MM.1S (cell line): ENCODE results near the gene DDIT3.

ENCODE experiments used
- DNase-seq: peaks from one replicate; pipeline ENCODE4 v3.0.0-alpha.2; 2015
- H2AFZ ChIP-seq: fragments of 300-600 bp; sonication (generic); 2 replicates; pipeline ENCODE4 v1.6.0; 2016; ENCODE audit warnings: antibody characterized with exemption, low read length
- H3F3A ChIP-seq: fragments of 300-600 bp; sonication (generic); 2 replicates; pipeline ENCODE4 v1.6.1; 2016; ENCODE audit warnings: mild to moderate bottlenecking, antibody characterized with exemption, low read length, moderate library complexity, mixed read lengths; ENCODE audit not compliant: insufficient read depth
- H3K27ac ChIP-seq: fragments of 300-600 bp; sonication (generic); 2 replicates; pipeline ENCODE4 v1.5.1; 2016; ENCODE audit warnings: mild to moderate bottlenecking, low read length
- H3K27me3 ChIP-seq: fragments of 300-600 bp; sonication (generic); replicated peaks from 2 replicates; pipeline ENCODE4 v1.6.0; 2016; ENCODE audit warnings: low read length; ENCODE audit not compliant: insufficient read depth
- H3K36me3 ChIP-seq: fragments of 300-600 bp; sonication (generic); replicated peaks from 2 replicates; pipeline ENCODE4 v1.6.1; 2016; ENCODE audit warnings: mild to moderate bottlenecking, low read length, mixed read lengths; ENCODE audit not compliant: insufficient read depth
- H3K4me1 ChIP-seq: fragments of 300-600 bp; sonication (generic); 2 replicates; pipeline ENCODE4 v1.6.1; 2016; ENCODE audit warnings: low read length, mixed read lengths
- H3K4me2 ChIP-seq: fragments of 300-600 bp; sonication (generic); 2 replicates; pipeline ENCODE4 v1.6.0; 2016; ENCODE audit warnings: low read depth, low read length
- H3K4me3 ChIP-seq: fragments of 300-600 bp; sonication (generic); 2 replicates; pipeline ENCODE4 v1.5.1; 2016; ENCODE audit warnings: low read length, mixed read lengths
- H3K79me2 ChIP-seq: fragments of 300-600 bp; sonication (generic); 2 replicates; pipeline ENCODE4 v1.6.1; 2016; ENCODE audit warnings: mixed run types, low read length, mixed read lengths
- H3K9ac ChIP-seq: fragments of 300-600 bp; sonication (generic); 2 replicates; pipeline ENCODE4 v1.6.1; 2016; ENCODE audit warnings: low read length, mixed read lengths
- H3K9me2 ChIP-seq: fragments of 300-600 bp; sonication (generic); replicated peaks from 2 replicates; pipeline ENCODE4 v1.6.1; 2016; ENCODE audit warnings: mild to moderate bottlenecking, low read length, mixed read lengths; ENCODE audit not compliant: insufficient read depth
- H3K9me3 ChIP-seq: fragments of 300-600 bp; sonication (generic); replicated peaks from 2 replicates; pipeline ENCODE4 v1.6.1; 2016; ENCODE audit warnings: mild to moderate bottlenecking, low read length, mixed read lengths; ENCODE audit not compliant: insufficient read depth
- H4K20me1 ChIP-seq: fragments of 300-600 bp; sonication (generic); 2 replicates; pipeline ENCODE4 v1.6.1; 2016; ENCODE audit warnings: mild to moderate bottlenecking, low read length, moderate library complexity, mixed read lengths; ENCODE audit not compliant: insufficient read depth
- EZH2 ChIP-seq: fragments of 300-600 bp; sonication (generic); optimal IDR thresholded peaks from 2 replicates; pipeline ENCODE3; 2017; ENCODE audit warnings: low read depth, mild to moderate bottlenecking, antibody characterized with exemption, low read length, mixed read lengths
- EZH2phosphoT487 ChIP-seq: fragments of 300-600 bp; sonication (generic); IDR thresholded peaks from 2 replicates; pipeline ENCODE4 v1.6.1; 2018; ENCODE audit warnings: antibody characterized with exemption, low read length
- TF ChIP-seq, protein P1 (sequence below): fragments of 300-600 bp; sonication (generic); IDR thresholded peaks from 2 replicates; pipeline ENCODE4 v1.5.1; 2016; ENCODE audit warnings: antibody characterized with exemption, low read length, mixed read lengths

Gene DDIT3

GRCh38 chr12:57487055-57487596, 33.2 kb downstream of the DDIT3 start:
- no peaks in the 10 kb centered on the region for H3K27me3 ChIP-seq
- H3K4me1 ChIP-seq = peaks cover 14% of the 10 kb centered on the region
- H3K4me3 ChIP-seq = peak overlapping the region; percentile 92
- H3K4me2 ChIP-seq = peak overlapping the region; percentile 66; the same call in 1 of the 2 replicates
- no peak for TF ChIP-seq EZH2
- 0 out of 2 replicates have a peak, but pooled peaks cover 9% of the 10 kb centered on the region for H3F3A ChIP-seq
- DNase-seq = no peak
- H3K79me2 ChIP-seq = peaks cover 41% of the 10 kb centered on the region
- no peaks in the 10 kb centered on the region for H4K20me1 ChIP-seq
- no peak overlapping the region for H3K27ac ChIP-seq
- H3K9me3 ChIP-seq = no peaks in the 10 kb centered on the region
- H3K9ac ChIP-seq = no peak overlapping the region
- H2AFZ ChIP-seq = peak overlapping the region; percentile 59
- H3K36me3 ChIP-seq = peaks cover 16% of the 10 kb centered on the region; the same call in 1 of the 2 replicates
- H3K9me2 ChIP-seq = no peaks in the 10 kb centered on the region

DNA sequence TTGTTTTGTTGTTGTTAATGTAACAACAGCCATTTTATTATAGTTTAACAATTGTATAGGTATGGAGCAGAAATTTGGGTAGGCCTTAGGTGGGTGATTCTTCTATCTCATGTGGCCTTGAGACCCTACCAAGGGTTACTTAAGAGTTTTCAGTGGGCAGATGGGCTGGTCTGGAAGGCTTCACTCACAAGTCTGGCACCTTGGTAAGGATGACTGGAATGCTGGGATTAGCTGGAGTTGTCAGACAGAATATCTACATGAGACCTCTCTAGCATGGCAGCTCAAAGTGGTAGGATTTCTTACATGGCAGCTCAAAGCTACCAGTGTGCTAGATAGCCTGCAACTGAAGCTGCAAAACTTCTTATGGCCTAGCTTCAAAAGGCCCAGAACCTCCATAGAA, 34.6 kb downstream of the DDIT3 start:
- Histone ChIP-seq H3K9me3 (no peaks in the 10 kb centered on the region), H3K4me1 (peaks cover 14% of the 10 kb centered on the region), H3K4me2 (no peak overlapping the region), H3K27ac (no peak overlapping the region), H3K79me2 (peaks cover 32% of the 10 kb centered on the region), H2AFZ (no peak overlapping the region), H4K20me1 (no peaks in the 10 kb centered on the region), H3K36me3 (peaks cover 11% of the 10 kb centered on the region; the same call in 1 of the 2 replicates), H3K4me3 (no peak overlapping the region), H3F3A (0 out of 2 replicates have a peak, but pooled peaks cover 9% of the 10 kb centered on the region), H3K9ac (no peak overlapping the region), H3K27me3 (no peaks in the 10 kb centered on the region), H3K9me2 (no peaks in the 10 kb centered on the region)
- no peak for DNase-seq
- TF ChIP-seq EZH2phosphoT487 = no peak
- TF ChIP-seq, protein P1, sequence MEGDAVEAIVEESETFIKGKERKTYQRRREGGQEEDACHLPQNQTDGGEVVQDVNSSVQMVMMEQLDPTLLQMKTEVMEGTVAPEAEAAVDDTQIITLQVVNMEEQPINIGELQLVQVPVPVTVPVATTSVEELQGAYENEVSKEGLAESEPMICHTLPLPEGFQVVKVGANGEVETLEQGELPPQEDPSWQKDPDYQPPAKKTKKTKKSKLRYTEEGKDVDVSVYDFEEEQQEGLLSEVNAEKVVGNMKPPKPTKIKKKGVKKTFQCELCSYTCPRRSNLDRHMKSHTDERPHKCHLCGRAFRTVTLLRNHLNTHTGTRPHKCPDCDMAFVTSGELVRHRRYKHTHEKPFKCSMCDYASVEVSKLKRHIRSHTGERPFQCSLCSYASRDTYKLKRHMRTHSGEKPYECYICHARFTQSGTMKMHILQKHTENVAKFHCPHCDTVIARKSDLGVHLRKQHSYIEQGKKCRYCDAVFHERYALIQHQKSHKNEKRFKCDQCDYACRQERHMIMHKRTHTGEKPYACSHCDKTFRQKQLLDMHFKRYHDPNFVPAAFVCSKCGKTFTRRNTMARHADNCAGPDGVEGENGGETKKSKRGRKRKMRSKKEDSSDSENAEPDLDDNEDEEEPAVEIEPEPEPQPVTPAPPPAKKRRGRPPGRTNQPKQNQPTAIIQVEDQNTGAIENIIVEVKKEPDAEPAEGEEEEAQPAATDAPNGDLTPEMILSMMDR = no peak
- TF ChIP-seq EZH2 = no peak

DNA sequence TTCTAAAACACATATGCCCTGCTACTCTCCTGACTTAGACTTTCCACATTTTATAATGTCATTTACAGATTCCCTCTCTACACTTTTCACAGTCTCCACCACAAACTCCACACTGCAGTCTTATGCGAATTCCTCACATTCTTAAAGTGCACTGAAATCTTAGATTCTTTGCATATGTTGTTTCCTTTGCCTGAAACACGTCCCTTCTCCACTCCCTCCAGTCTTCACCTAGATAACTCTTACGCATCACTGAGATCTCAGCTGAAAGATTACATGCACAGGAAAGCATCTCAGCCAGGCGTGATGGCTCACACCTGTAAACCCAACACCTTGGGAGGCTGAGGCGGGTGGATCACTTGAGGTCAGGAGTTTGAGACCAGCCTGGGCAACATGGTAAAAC, 36.8 kb downstream of the DDIT3 start:
- H3K36me3 ChIP-seq = no peaks in the 10 kb centered on the region
- no peak overlapping the region for H3K9ac ChIP-seq
- H3K9me3 ChIP-seq = no peaks in the 10 kb centered on the region
- H3F3A ChIP-seq = 0 out of 2 replicates have a peak, but pooled peaks cover 4% of the 10 kb centered on the region
- H3K4me3 ChIP-seq = no peak overlapping the region
- H3K4me1 ChIP-seq = 0 out of 2 replicates have a peak, but pooled peaks cover 3% of the 10 kb centered on the region
- H3K79me2 ChIP-seq = peaks cover 11% of the 10 kb centered on the region
- no peaks in the 10 kb centered on the region for H3K27me3 ChIP-seq
- H3K27ac ChIP-seq = no peak overlapping the region
- no peak for TF ChIP-seq EZH2
- TF ChIP-seq, protein P1 = no peak
- no peak for TF ChIP-seq EZH2phosphoT487
- no peaks in the 10 kb centered on the region for H3K9me2 ChIP-seq
- no peak for DNase-seq
- no peak overlapping the region for H2AFZ ChIP-seq
- H3K4me2 ChIP-seq = no peak overlapping the region
- H4K20me1 ChIP-seq = no peaks in the 10 kb centered on the region

GRCh38 chr12:57481671-57482070, 38.6 kb downstream of the DDIT3 start:
- Histone ChIP-seq H3K9me3 (no peaks in the 10 kb centered on the region), H3K4me3 (no peak overlapping the region), H3K9me2 (no peaks in the 10 kb centered on the region), H3K4me2 (no peak overlapping the region), H3K27ac (no peak overlapping the region), H2AFZ (no peak overlapping the region), H4K20me1 (no peaks in the 10 kb centered on the region), H3K4me1 (peaks cover 8% of the 10 kb centered on the region; the same call in 1 of the 2 replicates), H3K79me2 (no peaks in the 10 kb centered on the region), H3K27me3 (no peaks in the 10 kb centered on the region), H3K36me3 (no peaks in the 10 kb centered on the region), H3K9ac (no peak overlapping the region), H3F3A (no peaks in the 10 kb centered on the region)
- TF ChIP-seq EZH2 = no peak
- no peak for DNase-seq
